ENCODE measurements around the gene PLCB4. TPM values are rescaled to one million over a fixed set of nuclear protein-coding genes. Genes with fewer than 3 reads are reported as not detected.

The PLCB4 gene
- polyA plus RNA-seq, 1 of the 3 experiments (the other 2 are of a cell fraction): 5.5 TPM

DNA sequence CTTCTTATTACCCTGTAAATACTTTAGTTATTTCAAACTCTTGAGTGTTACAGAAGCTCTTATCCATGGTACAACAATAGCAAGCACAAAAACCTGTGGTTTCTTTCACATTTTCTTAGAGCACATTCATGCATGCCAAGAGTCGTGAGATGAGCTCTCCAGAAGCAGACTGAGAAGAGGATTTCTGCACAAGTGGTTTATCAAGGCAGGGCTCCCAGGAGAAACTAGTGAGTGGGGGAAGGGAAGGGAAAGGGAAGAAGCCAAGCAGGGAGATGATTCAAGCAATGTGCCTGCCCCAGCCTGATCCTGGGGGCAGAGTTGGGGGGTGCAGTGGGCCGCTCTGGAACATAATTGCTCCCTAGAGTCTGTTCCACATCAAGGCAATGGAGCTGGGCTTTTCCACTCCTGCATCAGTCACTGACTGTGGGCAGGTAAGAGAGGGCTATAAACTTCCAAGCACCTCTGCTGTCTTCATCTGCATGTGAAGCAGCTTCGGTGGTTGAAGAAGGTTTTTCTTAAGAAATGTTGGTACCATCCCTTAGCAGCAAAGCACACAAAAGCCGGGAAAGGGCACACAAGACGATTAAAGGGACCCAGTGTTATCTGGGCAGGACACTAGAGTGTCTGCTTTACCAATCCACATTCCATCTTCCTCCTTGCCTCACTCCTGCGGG lies 152.1 kb downstream of the PLCB4 start:
- H3K4me2 ChIP-seq: no peak overlapping the region
- no peak for DNase-seq
- CTCF ChIA-PET: interaction anchor here (0.8 to 1.0 kb wide), 2 partner anchors 103 to 139 kb away, joined by 3 read pairs; no protein-coding TSS in a partner anchor

GRCh38 chr20:9223296-9223695 lies 154.4 kb downstream of the PLCB4 start:
- ChIA-PET POLR2A (no interaction called here), CTCF (interaction anchor here (1.5 kb wide), 1 partner anchor 136 kb away, joined by 3 read pairs; no protein-coding TSS in a partner anchor)
- DNase-seq: no peak
- no peak overlapping the region for H3K4me3 ChIP-seq (ENCODE audit: low read depth in 2 of 2, low read length in 1 of 2)
- TF ChIP-seq RAD21 (IDR thresholded peaks at IDR 0.05; ENCODE audit: low read length): no peak
- TF ChIP-seq TCF12 (IDR thresholded peaks at IDR 0.05): no peak
- no peak for TF ChIP-seq FOXJ3 (CRISPR knock-in tag; IDR thresholded peaks at IDR 0.05)
- TF ChIP-seq IRF3 (IDR thresholded peaks at IDR 0.05; ENCODE audit: low read depth, low read length): no peak
- TF ChIP-seq TAF1 (IDR thresholded peaks at IDR 0.05; ENCODE audit: borderline replicate concordance, low read depth, low read length): no peak
- TF ChIP-seq FOSL2 (IDR thresholded peaks at IDR 0.05; ENCODE audit: borderline replicate concordance, low read depth): no peak
- TF ChIP-seq RXRA (IDR thresholded peaks at IDR 0.05; ENCODE audit: borderline replicate concordance, low read depth): no peak
- no peak for TF ChIP-seq SIN3A (IDR thresholded peaks at IDR 0.05; ENCODE audit: borderline replicate concordance, low read depth, low read length)
- TF ChIP-seq GATA2 (CRISPR knock-in tag; IDR thresholded peaks at IDR 0.05): no peak
- no peak for TF ChIP-seq EP300 (IDR thresholded peaks at IDR 0.05; ENCODE audit: borderline replicate concordance in 1 of 2, low read depth in 1 of 2, low read length in 1 of 2)
- TF ChIP-seq JUND (IDR thresholded peaks at IDR 0.05): no peak
- TF ChIP-seq POLR2AphosphoS5 (IDR thresholded peaks at IDR 0.05; ENCODE audit: low read depth, low read length): no peak
- no peak overlapping the region for H3K27ac ChIP-seq (ENCODE audit: low read depth in 2 of 2, low read length in 1 of 2)
- no peaks in the 10 kb centered on the region for H3K27me3 ChIP-seq (ENCODE audit: insufficient read depth)
- peaks cover 13% of the 10 kb centered on the region for H3F3A ChIP-seq (replicated peaks; ENCODE audit: insufficient read depth)
- no peaks in the 10 kb centered on the region for H3K9me3 ChIP-seq
- H3K79me2 ChIP-seq (ENCODE audit: insufficient read depth): no peaks in the 10 kb centered on the region
- no peaks in the 10 kb centered on the region for H3K36me3 ChIP-seq (replicated peaks in 1 of 2; ENCODE audit: control insufficient read depth in 1 of 2, insufficient read depth in 2 of 2, low read length in 1 of 2)
- H3K4me2 ChIP-seq: no peak overlapping the region
- peaks cover 0 to 8% of the 10 kb centered on the region in 2 experiments; a peak in 2 of 4 replicates for H3K4me1 ChIP-seq (ENCODE audit: control insufficient read depth in 1 of 2, insufficient read depth in 2 of 2, low read depth in 1 of 2, low read length in 1 of 2)
- 100% methylated on average over 4 of the region's 4 CpGs for WGBS (ENCODE audit: low lambda C conversion rate)
- no peaks in the 10 kb centered on the region for H4K20me1 ChIP-seq (ENCODE audit: insufficient read depth)
- no peaks in the 10 kb centered on the region for H3K9me2 ChIP-seq
- H2AFZ ChIP-seq (ENCODE audit: low read depth): no peak overlapping the region
- no peak overlapping the region for H3K9ac ChIP-seq

More for the DNA sequence above, 152.1 kb downstream of the PLCB4 start:
- Histone ChIP-seq H3K4me1 (ENCODE audit: control insufficient read depth in 1 of 2, insufficient read depth in 2 of 2, low read depth in 1 of 2, low read length in 1 of 2) (peaks cover 0 to 11% of the 10 kb centered on the region in 2 experiments; a peak in 3 of 4 replicates), H3F3A (replicated peaks; ENCODE audit: insufficient read depth) (peaks cover 13% of the 10 kb centered on the region), H3K27ac (ENCODE audit: low read depth in 2 of 2, low read length in 1 of 2) (no peak overlapping the region; a peak in 1 of 4 replicates), H3K79me2 (ENCODE audit: insufficient read depth) (no peaks in the 10 kb centered on the region), H4K20me1 (ENCODE audit: insufficient read depth) (no peaks in the 10 kb centered on the region), H3K9me3 (no peaks in the 10 kb centered on the region), H3K9me2 (no peaks in the 10 kb centered on the region), H3K27me3 (ENCODE audit: insufficient read depth) (no peaks in the 10 kb centered on the region), H3K9ac (no peak overlapping the region), H3K4me3 (ENCODE audit: low read depth in 2 of 2, low read length in 1 of 2) (no peak overlapping the region), H3K36me3 (replicated peaks in 1 of 2; ENCODE audit: control insufficient read depth in 1 of 2, insufficient read depth in 2 of 2, low read length in 1 of 2) (no peaks in the 10 kb centered on the region), H2AFZ (ENCODE audit: low read depth) (no peak overlapping the region)
- WGBS (ENCODE audit: low lambda C conversion rate): 77% methylated on average over 6 of the region's 6 CpGs
- POLR2A ChIA-PET: interaction anchor here (0.6 kb wide), 1 partner anchor 105 kb away, joined by 3 read pairs; no protein-coding TSS in a partner anchor
- TF ChIP-seq IRF3 (IDR thresholded peaks at IDR 0.05; ENCODE audit: low read depth, low read length) (no peak), EP300 (IDR thresholded peaks at IDR 0.05; ENCODE audit: borderline replicate concordance in 1 of 2, low read depth in 1 of 2, low read length in 1 of 2) (0 out of 4 replicates have a peak, but pooled peaks of 1 of the 2 experiments have one; percentile 22), TCF12 (IDR thresholded peaks at IDR 0.05) (peak; percentile 42; the same call in 1 of the 2 replicates), RFX5 (IDR thresholded peaks at IDR 0.05; ENCODE audit: low read length) (no peak), GATA2 (CRISPR knock-in tag; IDR thresholded peaks at IDR 0.05) (no peak), FOXJ3 (CRISPR knock-in tag; IDR thresholded peaks at IDR 0.05) (no peak), TAF1 (IDR thresholded peaks at IDR 0.05; ENCODE audit: borderline replicate concordance, low read depth, low read length) (no peak), FOSL2 (IDR thresholded peaks at IDR 0.05; ENCODE audit: borderline replicate concordance, low read depth) (peak; percentile 18; the same call in 1 of the 2 replicates)
- TF ChIP-seq, protein P1, sequence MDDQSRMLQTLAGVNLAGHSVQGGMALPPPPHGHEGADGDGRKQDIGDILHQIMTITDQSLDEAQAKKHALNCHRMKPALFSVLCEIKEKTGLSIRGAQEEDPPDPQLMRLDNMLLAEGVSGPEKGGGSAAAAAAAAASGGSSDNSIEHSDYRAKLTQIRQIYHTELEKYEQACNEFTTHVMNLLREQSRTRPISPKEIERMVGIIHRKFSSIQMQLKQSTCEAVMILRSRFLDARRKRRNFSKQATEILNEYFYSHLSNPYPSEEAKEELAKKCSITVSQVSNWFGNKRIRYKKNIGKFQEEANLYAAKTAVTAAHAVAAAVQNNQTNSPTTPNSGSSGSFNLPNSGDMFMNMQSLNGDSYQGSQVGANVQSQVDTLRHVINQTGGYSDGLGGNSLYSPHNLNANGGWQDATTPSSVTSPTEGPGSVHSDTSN (IDR thresholded peaks at IDR 0.05): peak; percentile 3; the same call in 1 of the 2 replicates
- TF ChIP-seq, protein P2, sequence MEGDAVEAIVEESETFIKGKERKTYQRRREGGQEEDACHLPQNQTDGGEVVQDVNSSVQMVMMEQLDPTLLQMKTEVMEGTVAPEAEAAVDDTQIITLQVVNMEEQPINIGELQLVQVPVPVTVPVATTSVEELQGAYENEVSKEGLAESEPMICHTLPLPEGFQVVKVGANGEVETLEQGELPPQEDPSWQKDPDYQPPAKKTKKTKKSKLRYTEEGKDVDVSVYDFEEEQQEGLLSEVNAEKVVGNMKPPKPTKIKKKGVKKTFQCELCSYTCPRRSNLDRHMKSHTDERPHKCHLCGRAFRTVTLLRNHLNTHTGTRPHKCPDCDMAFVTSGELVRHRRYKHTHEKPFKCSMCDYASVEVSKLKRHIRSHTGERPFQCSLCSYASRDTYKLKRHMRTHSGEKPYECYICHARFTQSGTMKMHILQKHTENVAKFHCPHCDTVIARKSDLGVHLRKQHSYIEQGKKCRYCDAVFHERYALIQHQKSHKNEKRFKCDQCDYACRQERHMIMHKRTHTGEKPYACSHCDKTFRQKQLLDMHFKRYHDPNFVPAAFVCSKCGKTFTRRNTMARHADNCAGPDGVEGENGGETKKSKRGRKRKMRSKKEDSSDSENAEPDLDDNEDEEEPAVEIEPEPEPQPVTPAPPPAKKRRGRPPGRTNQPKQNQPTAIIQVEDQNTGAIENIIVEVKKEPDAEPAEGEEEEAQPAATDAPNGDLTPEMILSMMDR (IDR thresholded peaks at IDR 0.05): no peak

All from SK-N-SH (cell line).